Right lobe of liver (tissue), 4 donors: ENCODE results near the gene ACADSB.

Experiments used
- POLR2A ChIP-seq: fragments of 450-650 bp; IDR thresholded peaks from one replicate; pipeline ENCODE4 v1.6.1; 2017; ENCODE audit warnings: antibody characterized with exemption, mild to moderate bottlenecking
- TF ChIP-seq, protein P1 (sequence below), 4 donors: fragments of 200-600 bp in 3 of 4; fragments of 450-650 bp in 1 of 4; IDR thresholded peaks; one replicate each; pipeline versions ENCODE4 v1.5.1 to v1.8.0; 2016 to 2022; ENCODE audit warnings: antibody characterized with exemption in 4 of 4, mild to moderate bottlenecking in 2 of 4
- donor health status: DM: no; HTN: no; CAD: no.
- donor health status: DM: no; HTN: no; CAD: no.
- donor health status: DM: no; HTN: yes; CAD: no.

DNA sequence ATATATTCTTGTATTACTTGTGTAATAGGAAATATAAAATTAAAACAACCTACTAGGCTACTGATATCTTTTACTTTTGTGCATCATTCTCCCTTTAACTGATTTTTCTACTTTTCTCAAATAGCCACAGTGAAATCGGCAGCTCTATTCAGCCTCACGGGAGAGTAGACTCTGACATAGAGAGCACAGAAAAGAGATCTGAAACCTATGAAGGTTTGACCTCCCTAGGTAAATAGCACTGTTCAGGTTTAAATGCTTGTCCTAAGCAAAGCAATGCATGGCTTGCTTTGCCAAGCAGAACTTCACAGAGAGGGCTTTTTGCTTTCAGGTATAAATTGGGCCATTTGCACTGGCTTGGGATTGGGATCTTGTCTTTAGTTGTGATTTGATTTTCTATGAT, 53.1 kb downstream of the ACADSB start:
- TF ChIP-seq, protein P1, sequence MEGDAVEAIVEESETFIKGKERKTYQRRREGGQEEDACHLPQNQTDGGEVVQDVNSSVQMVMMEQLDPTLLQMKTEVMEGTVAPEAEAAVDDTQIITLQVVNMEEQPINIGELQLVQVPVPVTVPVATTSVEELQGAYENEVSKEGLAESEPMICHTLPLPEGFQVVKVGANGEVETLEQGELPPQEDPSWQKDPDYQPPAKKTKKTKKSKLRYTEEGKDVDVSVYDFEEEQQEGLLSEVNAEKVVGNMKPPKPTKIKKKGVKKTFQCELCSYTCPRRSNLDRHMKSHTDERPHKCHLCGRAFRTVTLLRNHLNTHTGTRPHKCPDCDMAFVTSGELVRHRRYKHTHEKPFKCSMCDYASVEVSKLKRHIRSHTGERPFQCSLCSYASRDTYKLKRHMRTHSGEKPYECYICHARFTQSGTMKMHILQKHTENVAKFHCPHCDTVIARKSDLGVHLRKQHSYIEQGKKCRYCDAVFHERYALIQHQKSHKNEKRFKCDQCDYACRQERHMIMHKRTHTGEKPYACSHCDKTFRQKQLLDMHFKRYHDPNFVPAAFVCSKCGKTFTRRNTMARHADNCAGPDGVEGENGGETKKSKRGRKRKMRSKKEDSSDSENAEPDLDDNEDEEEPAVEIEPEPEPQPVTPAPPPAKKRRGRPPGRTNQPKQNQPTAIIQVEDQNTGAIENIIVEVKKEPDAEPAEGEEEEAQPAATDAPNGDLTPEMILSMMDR (IDR thresholded peaks at IDR 0.05) = no peak
- no peak for TF ChIP-seq POLR2A
